ENCODE measurements around the gene ELOVL4.

The ELOVL4 gene

GRCh38 chr6:79902046-79902445, 45.3 kb downstream of the ELOVL4 start:
- TF ChIP-seq PPARA (CRISPR knock-in tag; IDR thresholded peaks at IDR 0.05; ENCODE audit: borderline replicate concordance), result no peak
- no peak for TF ChIP-seq PATZ1 (CRISPR knock-in tag; IDR thresholded peaks at IDR 0.05; ENCODE audit: borderline replicate concordance)
- TF ChIP-seq CSDC2 (CRISPR knock-in tag; IDR thresholded peaks at IDR 0.05), result no peak
- no peak for TF ChIP-seq TOX (CRISPR knock-in tag; IDR thresholded peaks at IDR 0.05; ENCODE audit: borderline replicate concordance)
- no peak for TF ChIP-seq TCF4 (CRISPR knock-in tag; IDR thresholded peaks at IDR 0.05; ENCODE audit: borderline replicate concordance)
- TF ChIP-seq CSRNP3 (CRISPR knock-in tag; IDR thresholded peaks at IDR 0.05), result no peak
- no peak for TF ChIP-seq BACH2 (CRISPR knock-in tag; IDR thresholded peaks at IDR 0.05; ENCODE audit: borderline replicate concordance)
- TF ChIP-seq ZNF565 (CRISPR knock-in tag; conservative IDR thresholded peaks at IDR 0.05; ENCODE audit: low read depth), result no peak
- TF ChIP-seq CREB5 (CRISPR knock-in tag; IDR thresholded peaks at IDR 0.05; ENCODE audit: low read depth), result no peak
- TF ChIP-seq ESRRG (CRISPR knock-in tag; IDR thresholded peaks at IDR 0.05), result no peak
- no peak for TF ChIP-seq ZNF8 (CRISPR knock-in tag; IDR thresholded peaks at IDR 0.05)
- TF ChIP-seq ARNTL (CRISPR knock-in tag; IDR thresholded peaks at IDR 0.05; ENCODE audit: borderline replicate concordance, low read depth), result no peak
- no peak for TF ChIP-seq ZNF70 (CRISPR knock-in tag; IDR thresholded peaks at IDR 0.05)
- TF ChIP-seq ZC3H10 (CRISPR knock-in tag; IDR thresholded peaks at IDR 0.05), result no peak
- TF ChIP-seq, protein P1, sequence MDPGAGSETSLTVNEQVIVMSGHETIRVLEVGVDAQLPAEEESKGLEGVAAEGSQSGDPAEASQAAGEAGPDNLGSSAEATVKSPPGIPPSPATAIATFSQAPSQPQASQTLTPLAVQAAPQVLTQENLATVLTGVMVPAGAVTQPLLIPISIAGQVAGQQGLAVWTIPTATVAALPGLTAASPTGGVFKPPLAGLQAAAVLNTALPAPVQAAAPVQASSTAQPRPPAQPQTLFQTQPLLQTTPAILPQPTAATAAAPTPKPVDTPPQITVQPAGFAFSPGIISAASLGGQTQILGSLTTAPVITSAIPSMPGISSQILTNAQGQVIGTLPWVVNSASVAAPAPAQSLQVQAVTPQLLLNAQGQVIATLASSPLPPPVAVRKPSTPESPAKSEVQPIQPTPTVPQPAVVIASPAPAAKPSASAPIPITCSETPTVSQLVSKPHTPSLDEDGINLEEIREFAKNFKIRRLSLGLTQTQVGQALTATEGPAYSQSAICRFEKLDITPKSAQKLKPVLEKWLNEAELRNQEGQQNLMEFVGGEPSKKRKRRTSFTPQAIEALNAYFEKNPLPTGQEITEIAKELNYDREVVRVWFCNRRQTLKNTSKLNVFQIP (CRISPR knock-in tag; IDR thresholded peaks at IDR 0.05; ENCODE audit: borderline replicate concordance, low read depth), result no peak
- TF ChIP-seq OSR1 (CRISPR knock-in tag; IDR thresholded peaks at IDR 0.05), result no peak
- no peak for TF ChIP-seq ISL1 (CRISPR knock-in tag; IDR thresholded peaks at IDR 0.05)
- no peak for TF ChIP-seq ZFP3 (CRISPR knock-in tag; IDR thresholded peaks at IDR 0.05)
- no peak for TF ChIP-seq ZFP30 (CRISPR knock-in tag; IDR thresholded peaks at IDR 0.05)
- no peak for TF ChIP-seq RARB (CRISPR knock-in tag; IDR thresholded peaks at IDR 0.05)
- ATAC-seq, result no peak

DNA sequence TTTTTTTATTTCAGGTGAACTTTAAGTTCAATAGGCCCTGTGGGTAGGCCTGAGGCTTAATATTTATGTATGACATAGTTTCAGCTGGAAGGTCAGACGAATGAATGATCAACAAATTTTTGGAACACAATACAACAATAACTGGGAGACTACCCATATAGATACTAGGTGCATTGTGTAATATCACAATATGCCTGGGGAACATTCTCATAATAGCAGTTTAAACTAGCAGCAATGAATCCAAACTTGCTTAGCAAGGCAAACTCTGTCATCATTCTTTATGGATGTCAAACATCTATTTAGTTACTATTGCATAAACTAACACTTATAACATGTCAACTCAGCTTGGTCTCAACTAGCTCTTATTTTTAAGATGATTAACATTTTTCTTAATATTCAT, 49.3 kb downstream of the ELOVL4 start:
- TF ChIP-seq TOX (CRISPR knock-in tag; IDR thresholded peaks at IDR 0.05; ENCODE audit: borderline replicate concordance) (no peak), ZC3H10 (CRISPR knock-in tag; IDR thresholded peaks at IDR 0.05) (no peak), ESRRG (CRISPR knock-in tag; IDR thresholded peaks at IDR 0.05) (no peak), CREB5 (CRISPR knock-in tag; IDR thresholded peaks at IDR 0.05; ENCODE audit: low read depth) (no peak), ZNF8 (CRISPR knock-in tag; IDR thresholded peaks at IDR 0.05) (no peak), TSHZ2 (CRISPR knock-in tag; IDR thresholded peaks at IDR 0.05) (no peak), ZFP30 (CRISPR knock-in tag; IDR thresholded peaks at IDR 0.05) (no peak), ZNF70 (CRISPR knock-in tag; IDR thresholded peaks at IDR 0.05) (no peak), SNAI2 (CRISPR knock-in tag; IDR thresholded peaks at IDR 0.05) (no peak), TCF4 (CRISPR knock-in tag; IDR thresholded peaks at IDR 0.05; ENCODE audit: borderline replicate concordance) (no peak), OSR1 (CRISPR knock-in tag; IDR thresholded peaks at IDR 0.05) (no peak), ZFP3 (CRISPR knock-in tag; IDR thresholded peaks at IDR 0.05) (no peak), RARB (CRISPR knock-in tag; IDR thresholded peaks at IDR 0.05) (no peak)
- ATAC-seq, result no peak

All from SK-N-SH treated with all-trans-retinoic acid at 6 μM for 48 hours (cell line).